Measurements from ENCODE around the gene PBRM1. TPM values are rescaled to one million over a fixed set of nuclear protein-coding genes. Genes with fewer than 3 reads are reported as not detected.

Gene PBRM1
- total and polyA plus RNA-seq, 2 donors (not counting 1 experiment from before 2014, with no cell fraction given): 16.8 to 85.9 TPM

GRCh38 chr3:52529376-52530333 is 156.1 kb downstream of the PBRM1 start:
- Histone ChIP-seq H3K27ac (ENCODE audit: low read length in 2 of 2) (no peak overlapping the region), H3K4me2 (replicated peaks; ENCODE audit: low read depth, low read length, poor library complexity, severe bottlenecking) (no peak overlapping the region), H4K20me1 (ENCODE audit: control insufficient read depth, insufficient read depth, low read length, poor library complexity, severe bottlenecking) (no peaks in the 10 kb centered on the region), H2AFZ (ENCODE audit: insufficient read depth, low read depth, low read length, poor library complexity, severe bottlenecking) (no peak overlapping the region), H3K4me3 (ENCODE audit: control extremely low read depth in 1 of 5, extremely low read depth in 1 of 5, insufficient read depth in 1 of 5, low read depth in 2 of 5, low read length in 4 of 5) (no peak overlapping the region), H3K9ac (ENCODE audit: low read length) (no peak overlapping the region), H3K9me3 (ENCODE audit: control extremely low read depth in 1 of 3, control insufficient read depth in 2 of 3, insufficient read depth in 1 of 3, low read length in 2 of 3) (no peaks in the 10 kb centered on the region), H3K36me3 (replicated peaks in 1 of 2; ENCODE audit: control extremely low read depth in 1 of 2, control insufficient read depth in 1 of 2, extremely low read depth in 1 of 2, insufficient read depth in 2 of 2, low read length in 1 of 2) (no peaks in the 10 kb centered on the region), H3K79me2 (ENCODE audit: control insufficient read depth, insufficient read depth, low read length) (no peaks in the 10 kb centered on the region), H3K27me3 (replicated peaks in 1 of 4; ENCODE audit: control extremely low read depth in 1 of 4, control insufficient read depth in 3 of 4, insufficient read depth in 4 of 4, low read length in 3 of 4) (peaks cover 0 to 13% (median 0%) of the 10 kb centered on the region in 4 experiments), H3K4me1 (ENCODE audit: control insufficient read depth in 2 of 2, insufficient read depth in 2 of 2, low read length in 2 of 2) (peaks cover 9 to 21% of the 10 kb centered on the region in 2 donors)
- Mint-ChIP-seq H3K9me3 (ENCODE audit: insufficient read depth) (no peaks in the 10 kb centered on the region), H3K4me1 (peaks cover 8% of the 10 kb centered on the region), H3K27ac (no peak overlapping the region), H3K4me3 (no peak overlapping the region), H3K27me3 (no peaks in the 10 kb centered on the region)
- ChIA-PET POLR2A (no interaction called here), CTCF (no interaction called here)
- ATAC-seq (ENCODE audit: low read depth) (no peak), DNase-seq (no peak)
- TF ChIP-seq CTCF (IDR thresholded peaks at IDR 0.05) (no peak), EZH2 (IDR thresholded peaks at IDR 0.05; ENCODE audit: borderline replicate concordance, insufficient read depth, low read depth, low read length, poor library complexity, severe bottlenecking) (no peak)
- 94% methylated on average over 10 of the region's 12 CpGs for WGBS (ENCODE audit: insufficient coverage)
- intact Hi-C loops (cut with micrococcal nuclease): loop anchor here (10.0 kb wide), 3 partner anchors 475 to 1135 kb away; partner anchors contain the start of genes DUSP7, PRKCD and RBM15B
